NCI-H748 (cell line): ENCODE results near the gene SAE1.
"Not testable (repeated sequence)": the region's sequence is repeated elsewhere in the genome, so short reads cannot be mapped to it uniquely, and the experiment has no call there.

Source experiments
- DNase-seq: peaks from one replicate; lab custom pipeline; 2025; ENCODE audit not compliant: unreplicated experiment; lab: John Stamatoyannopoulos, UW

SAE1 gene

DNA sequence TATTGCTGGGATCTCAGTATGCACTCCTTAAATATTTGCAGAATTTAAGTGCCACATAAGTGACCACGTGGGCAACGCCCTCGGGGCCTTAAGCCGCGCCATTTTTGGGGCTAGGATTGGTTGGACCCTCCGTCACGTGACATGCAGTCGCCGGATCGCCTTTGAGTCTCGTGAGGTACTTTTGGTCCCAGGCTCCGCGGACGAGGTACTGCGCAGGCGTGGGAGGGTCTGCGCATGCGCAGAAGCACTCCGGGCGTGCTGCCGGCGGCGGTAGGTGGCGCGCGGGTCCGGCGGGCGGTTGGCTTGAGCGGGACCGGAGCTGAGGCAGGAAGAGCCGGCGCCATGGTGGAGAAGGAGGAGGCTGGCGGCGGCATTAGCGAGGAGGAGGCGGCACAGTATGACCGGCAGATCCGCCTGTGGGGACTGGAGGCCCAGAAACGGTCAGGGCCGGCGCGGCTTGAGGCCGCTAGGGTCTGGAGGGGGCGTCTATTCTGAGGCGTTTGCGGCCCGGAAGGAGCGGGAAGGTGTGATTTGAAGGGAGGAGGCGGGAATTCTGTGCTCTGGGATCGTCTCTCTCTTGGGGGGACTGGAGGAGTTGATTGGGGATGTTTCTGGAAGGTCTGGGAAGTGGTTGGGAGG, at the start of gene SAE1:
Gene SAE1, plus strand, starts transcription at position 247 of the 639 bp plus-strand sequence. Its CDS starts 96 bp downstream, at position 343.
- DNase-seq, result peak; percentile 100

DNA sequence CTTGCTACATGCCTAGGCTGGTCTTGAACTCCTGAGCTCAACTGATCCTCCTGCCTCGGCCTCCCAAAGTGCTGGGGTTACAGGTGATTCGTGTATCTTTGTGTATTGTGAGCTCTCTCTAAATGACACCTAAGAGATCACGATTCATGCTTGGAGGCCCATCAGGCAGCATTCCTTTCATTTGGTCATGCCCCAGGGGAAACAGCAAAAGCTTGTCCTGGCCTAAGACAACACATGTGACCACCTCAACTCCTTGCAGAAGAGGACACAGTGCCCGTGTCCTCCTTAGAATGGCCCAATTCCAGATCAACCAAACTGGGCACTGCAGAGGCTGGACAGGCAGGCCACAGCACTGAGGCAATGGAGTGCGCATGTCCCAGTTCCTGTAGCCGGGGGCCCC, 49.5 kb upstream of the SAE1 start:
- DNase-seq, result no peak

DNA sequence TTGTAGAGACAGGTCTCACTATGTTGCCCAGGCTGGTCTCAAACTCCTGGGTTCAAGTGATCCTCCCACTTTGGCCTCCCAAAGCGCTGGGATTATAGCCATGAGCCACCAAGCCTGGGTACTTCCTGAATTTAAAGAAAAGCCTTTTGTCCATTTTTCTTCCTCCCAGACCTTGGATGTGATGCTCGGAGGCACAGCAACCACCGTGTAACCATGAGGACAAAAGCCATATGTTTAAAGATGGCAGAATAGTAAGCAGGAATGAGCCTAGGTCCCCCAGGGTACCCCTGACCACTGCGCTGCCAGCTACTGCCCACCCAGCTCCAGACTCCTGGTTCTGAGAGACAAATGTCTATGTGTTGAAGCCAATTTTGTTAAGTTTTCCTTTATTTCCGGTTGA, 48.1 kb upstream of the SAE1 start:
- DNase-seq, result no peak

DNA sequence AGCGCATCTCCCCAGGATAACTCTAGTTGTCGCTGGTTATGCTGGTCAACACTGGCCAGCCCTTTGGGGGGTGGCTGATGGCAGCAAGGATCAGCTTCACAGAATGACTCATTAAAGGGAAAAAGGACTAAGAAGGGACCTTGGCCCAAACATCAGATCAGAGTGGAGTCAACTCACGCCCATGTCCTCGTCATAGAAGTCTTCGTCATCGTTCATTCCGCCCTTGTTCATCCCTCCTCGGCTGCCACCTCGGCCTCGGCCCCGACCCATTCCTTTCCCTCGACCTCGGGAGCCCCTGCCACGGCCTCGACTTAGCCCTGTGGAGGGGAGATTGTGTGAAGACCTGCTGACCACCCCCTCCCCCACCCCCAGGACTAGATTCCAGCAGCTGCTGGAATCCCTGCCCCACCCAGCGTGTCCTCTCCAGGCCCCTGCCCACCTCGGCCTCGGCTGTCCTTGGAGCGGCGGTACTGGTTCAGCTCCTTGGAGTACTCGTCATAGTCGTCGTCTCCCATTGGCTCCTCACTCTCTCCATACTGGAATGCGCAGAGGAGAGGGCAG, 45.7 kb upstream of the SAE1 start:
- no peak for DNase-seq

DNA sequence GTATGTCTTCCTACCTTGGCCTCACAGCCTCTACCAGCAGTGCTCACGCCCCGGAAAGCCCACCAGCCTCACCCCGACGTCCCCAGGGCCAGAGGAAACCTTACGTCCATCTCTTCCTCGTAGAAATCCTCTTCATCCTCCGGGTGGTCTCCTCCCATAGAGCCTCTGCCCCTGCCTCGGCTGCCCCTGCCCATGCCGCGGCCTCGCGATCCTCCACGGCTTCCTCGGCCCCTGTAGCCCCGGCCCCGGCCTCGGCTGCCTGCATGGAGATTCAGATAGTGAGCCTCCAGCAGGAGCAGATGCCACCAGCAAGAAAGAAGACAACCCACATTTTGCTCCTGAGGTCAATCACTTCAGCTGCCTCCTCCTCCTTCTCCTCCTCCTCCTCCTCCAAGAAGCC, 44.4 kb upstream of the SAE1 start:
- DNase-seq, result no peak

DNA sequence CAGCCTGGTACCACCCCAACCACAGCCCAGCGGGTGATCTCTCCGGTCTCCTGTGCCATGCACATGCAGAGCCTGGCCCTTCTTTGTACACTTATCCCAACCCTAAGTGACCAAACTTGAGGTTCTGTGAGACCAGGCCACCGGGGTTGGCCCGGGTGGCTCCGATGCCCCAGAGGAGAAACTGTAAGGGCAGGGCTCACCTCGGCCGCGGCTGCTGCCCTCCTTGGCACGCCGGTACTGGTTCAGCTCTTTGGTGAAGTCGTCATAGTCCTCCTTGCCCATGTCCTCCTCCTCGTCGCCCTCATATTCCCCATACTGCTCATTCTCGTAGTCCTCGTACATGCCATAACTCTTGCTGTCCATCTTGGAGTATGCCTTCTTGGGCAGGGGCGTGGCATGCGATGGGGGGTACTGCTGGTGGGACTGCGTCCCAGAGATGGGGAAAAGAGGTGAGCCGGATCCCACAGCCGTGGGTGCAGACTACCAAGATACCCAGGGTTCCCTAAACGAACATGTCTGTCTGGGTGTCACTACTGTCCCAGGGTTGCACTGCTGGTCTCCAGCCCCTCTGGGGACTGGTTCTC, 40.8 kb upstream of the SAE1 start:
- no peak for DNase-seq

DNA sequence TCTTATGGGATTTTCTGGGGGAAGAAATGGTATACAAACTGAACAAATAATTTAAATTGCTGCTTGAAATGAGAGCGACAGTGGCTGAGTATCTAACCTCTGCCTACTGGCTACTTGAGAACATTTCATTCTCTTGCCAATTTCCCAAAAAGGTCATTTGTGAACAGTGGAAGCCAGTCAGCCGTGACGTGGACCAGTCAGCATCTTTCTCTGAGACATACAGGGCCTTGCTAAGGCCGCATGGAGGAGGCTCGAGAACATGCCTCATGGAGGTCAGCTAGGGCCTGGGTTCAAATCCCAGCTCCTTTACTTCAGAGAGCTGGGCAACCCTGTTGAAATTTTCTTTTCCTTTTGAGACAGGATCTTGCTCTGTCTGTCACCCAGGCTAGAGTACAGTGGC, 37.4 kb upstream of the SAE1 start:
- DNase-seq, result no peak

DNA sequence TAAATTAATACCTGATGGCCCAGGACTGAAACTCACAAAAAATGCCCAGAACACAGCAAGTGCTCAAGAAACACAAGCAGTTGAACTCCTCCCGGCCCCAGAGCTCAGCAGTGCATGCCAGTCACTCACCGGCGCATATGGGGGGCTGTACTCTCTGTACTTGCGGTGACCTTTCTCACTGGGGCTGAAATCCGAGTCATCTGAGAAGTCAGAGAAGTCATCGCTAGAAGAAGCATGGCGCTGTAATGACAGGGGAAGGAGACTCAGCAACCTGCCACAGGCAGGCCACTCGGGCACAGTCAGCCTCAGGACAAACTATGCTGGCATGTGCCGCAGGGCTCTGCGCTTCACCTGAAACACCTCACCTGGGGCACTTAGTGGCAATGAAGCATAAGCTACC, 36.8 kb upstream of the SAE1 start:
- no peak for DNase-seq

DNA sequence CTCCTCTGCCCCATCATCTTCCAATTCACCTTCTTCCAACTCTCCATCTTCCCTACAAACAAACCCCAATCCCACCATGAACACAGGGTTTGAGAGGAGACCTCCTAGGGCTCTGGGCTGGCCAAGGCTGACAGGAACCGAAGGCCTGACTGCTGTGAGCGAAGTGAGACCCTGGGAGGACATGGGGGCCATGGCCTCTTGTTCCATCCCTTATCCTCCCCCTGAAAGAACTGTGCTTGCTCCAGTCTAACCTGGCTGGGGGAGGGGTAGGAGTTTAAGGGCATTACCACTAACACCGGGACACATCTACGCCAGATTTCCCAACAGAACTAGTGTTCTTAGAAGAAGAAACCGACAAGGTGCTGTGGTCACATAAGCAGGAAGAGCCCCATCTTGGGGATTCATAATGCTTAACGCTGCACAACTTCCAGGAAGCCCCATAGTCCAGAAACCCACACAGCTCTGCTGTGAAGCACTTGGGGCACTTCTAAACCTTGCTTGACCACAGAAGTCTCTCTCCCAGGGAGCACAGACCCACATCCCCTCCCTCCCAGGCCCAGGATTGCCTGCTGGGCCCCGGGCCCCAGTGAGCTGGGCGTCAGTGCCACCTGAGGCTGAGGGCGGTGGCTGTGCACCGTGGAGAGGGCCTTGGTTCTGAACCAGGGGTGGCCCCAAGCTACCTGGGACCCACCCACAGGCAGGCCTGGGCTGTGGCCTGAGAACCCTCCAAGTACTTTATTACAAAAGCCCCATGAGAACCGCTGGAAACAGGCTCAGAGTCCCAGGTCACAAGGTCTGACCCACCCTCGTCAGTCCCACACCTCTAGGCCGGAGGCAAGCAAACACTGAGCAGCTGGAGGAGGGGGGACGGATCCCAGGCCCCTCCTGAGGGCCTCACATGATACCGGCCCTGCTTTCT, 35.8 kb upstream of the SAE1 start:
- no peak for DNase-seq

DNA sequence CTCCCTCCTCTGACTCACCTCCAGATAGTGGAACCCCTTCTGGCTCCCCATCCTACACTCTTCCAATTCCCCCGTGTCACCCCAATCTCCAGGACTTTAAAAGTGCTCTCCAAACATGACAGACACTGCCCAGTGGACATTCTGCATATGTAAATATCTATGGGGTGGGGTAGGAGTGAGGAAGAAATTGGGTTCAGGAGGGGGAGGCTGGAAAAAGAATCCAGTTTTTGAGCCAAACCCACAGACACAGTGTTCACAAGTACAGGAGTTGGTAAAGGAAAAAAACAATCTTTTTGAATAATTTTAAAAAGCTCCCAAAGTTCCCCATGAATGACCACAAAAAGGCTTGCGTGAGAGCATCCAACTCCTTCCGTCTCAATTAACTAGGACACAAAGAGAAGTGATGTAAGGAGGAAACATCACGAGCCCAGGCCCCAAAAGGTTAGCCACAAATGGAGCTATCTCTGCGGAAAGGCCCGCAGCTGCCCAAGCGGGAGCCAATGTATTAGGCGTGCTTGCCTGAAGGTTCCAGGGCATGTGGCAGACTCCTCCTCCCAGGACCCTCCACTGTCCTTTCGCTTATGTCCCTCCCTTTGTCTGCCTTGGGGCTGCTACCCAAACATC, 35.0 kb upstream of the SAE1 start:
- DNase-seq, result no peak

DNA sequence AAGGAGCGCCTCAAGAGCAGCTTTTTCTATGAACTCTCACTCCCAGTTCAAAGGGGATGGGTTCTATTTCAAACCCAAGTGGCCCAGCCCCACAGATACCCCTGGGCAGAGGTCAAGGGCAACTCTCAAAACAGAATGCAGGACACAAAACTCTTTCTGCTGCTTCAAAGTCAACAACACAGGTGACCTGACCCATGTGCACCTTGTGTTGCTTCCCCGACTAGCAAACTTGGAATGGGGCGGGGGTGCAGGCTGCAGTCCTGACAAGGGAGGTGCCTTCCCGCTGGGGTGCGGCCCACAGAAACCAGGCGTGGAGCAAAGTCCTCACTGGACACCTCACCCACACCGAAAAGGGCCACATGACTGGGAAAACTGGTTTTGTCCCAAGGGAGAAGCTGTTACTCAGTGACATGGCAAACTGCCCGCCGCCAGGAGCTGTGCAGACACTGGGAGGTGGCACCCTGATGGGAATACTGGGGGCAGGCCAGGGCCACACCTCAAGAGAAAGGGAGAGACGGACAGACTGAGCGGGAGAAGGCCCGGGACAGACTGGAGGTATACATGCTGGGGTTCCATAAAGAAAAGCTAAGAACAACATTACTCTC, 34.4 kb upstream of the SAE1 start:
- DNase-seq, result no peak

DNA sequence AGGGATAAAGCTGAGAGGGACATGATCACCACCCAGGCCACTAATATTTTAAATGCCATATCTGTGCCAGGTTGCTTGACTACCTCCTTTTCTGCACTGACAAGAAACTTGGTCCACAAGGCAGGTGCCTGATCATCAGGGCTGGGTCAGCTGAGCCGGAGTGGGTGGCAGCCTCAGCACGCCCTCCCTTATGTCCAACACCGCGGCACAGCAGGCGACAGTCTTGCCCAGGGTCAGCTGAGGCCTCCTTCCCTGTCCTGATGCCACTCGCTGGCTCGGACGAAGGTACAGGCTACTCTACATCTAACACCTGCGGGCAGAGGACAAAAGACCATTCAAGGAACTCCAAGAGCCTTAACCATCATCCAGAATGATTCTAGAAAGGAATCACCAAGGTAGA, 33.9 kb upstream of the SAE1 start:
- no peak for DNase-seq

DNA sequence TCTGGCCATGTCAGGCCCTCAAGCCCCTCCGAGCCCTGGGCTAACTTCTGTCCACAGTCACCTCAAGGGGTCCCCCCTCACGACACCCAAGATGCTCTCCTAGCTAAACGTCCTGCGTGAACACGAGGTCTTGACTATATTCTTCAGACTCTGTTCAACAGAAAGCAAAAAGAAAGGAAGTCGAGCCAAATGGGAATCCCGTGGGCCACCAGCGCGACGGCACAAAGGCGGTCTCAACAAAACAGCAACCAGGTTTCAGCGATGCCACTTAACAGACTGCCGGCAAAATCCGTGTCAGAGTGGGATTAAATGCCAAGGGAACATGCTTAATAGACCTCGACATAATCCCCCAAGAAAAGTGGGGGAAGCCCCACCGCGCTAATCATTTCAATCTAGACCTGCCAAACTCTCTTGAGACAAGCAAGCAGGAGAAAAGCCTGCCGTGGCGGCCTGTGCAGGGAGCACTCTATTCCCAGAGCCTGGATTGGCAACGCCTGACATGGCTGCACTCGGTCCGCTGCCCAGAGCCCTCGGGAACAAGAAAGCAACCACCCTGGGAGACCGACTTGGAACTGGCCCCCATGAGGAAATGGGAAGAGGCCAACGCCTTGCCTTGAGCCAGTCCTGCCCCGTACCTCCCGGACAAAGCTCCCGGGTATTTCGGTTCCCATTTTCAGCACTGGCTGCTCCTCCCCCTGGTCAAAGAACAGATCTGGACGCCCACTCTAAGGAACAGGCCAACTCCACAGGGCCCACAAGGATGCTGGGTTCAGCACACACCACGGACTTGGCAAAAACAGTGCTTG, 33.0 kb upstream of the SAE1 start:
- no peak for DNase-seq

DNA sequence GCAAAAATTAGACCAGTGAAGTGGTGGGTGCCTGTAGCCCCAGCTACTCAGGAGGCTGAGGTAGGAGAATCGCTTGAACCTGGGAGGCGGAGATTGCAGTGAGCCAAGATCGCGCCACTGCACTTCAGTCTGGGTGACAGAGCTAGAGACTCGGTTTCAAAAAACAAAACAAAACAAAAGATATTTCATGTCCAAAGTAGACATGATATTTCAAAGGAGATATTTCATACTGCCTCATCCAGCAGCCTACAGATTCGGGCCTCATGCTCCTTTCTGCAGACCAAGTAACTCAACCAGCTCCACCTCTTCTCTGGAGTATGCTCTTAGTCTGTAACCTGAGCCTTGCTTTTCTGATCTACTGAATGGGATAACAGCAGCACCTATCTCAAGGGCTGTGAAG, 32.0 kb upstream of the SAE1 start:
- no peak for DNase-seq

DNA sequence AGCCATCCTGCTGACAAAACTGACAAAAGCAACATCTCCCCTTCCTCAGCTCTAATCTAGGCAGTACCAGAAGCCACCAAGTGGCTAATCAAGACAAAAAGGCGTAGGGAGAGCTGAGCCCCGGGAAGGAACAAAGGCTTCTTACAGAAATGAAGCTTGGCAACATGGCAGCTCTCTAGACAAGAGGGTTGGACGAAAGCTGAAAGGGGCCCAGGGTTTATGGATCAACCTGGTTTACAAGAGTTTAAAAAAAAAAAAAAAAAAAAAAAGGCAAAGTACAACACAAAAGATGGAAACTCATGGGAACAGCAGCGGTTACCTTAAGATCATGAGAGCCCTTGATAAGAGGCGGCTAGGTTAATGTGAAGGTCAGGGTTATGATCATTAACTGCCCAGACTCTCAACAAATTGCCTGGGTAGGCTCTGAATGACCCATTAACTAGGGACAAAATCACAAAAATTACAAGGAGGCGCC, 31.0 kb upstream of the SAE1 start:
- DNase-seq, result no peak

DNA sequence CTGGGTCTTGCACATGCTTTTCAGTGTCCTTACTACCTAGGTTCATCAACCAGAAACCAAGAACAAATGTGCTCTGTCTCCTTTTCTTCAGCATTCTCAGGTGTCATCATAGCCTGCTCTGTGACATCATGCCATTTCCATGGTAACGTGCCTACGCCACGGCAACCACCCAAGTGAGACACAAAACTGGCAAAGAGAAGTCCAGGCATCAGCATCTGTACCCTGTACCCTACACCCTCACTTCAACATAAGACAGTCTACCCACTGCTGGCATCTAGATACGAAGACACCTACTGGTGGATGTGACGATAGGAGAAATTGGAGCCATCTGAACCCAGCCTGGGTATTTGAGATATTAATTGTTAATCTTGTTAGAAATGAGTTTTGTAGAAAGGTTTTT, 30.3 kb upstream of the SAE1 start:
- DNase-seq, result no peak

DNA sequence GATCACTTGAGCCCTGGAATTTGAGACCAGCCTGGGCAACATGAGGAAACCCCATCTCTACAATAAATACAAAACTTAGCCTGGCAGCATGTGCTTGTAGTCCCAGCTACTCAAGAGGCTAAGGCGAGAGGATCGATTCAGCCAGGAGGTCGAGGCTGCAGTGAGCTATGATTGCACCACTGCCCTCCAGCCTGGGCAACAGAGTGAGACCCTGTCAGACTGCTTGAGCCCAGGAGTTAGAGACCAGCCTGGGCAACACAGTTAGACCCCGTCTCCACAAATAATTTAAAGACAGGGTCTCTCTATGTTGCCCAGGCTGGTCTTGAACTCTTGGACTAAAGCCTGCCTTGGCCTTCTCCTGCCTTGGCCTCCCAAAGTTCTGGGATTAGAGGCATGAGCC, 29.5 kb upstream of the SAE1 start:
- not testable (repeated sequence) for DNase-seq

DNA sequence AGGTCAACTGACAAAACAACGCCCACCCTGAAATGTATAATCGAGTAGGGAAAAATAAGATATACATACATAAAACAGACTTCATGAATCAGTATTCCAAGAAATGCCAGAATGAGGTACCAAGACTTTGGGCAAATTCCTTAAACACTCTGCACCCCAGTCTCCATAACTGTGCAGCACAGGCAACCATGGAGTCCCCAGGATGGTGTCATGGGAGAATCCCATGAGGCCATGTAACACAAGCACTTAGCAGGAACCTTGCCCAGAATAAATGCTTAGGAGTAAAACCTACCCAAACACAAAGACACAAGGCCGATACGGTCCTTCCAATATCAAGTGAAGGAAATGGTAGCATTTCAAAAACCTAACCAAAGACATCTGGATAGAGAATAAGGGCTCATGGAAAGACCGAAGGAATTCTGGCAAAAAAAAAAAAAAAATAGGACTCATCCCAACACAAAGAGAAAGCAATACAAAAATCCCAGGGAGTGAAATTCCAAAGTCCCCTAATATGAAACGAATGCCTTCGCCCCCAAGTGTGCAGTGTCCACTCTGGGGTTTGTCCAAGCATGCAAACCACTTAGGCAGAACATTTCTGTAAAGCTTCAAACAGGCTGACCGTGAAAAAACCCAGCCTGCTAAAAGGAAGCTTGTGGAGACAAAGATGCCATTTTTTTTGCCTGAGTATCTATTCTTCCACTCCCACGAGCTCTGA, 28.1 kb upstream of the SAE1 start:
- no peak for DNase-seq

DNA sequence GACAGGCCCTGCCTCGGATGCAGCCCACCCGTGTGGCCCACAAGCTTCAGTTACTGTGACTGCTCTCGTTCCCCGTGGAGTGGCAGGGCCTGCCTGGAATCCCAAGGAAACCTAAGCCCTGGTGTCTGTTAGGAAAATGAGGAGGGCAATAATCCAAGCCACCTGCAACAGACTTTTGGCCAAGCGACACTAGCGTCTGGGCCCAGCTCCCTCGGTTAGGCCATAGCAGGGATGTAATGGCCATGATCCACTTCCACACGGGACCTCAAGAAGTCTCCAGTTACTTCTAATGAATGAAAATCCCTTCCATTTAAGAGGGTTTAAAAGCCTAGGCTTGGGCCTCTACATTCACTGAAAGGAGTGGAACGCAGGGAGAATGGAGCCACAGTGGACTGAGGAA, 26.0 kb upstream of the SAE1 start:
- DNase-seq, result no peak
